Measurements from ENCODE around the gene AADACL3. TPM values are rescaled to one million over a fixed set of nuclear protein-coding genes. Genes with fewer than 3 reads are reported as not detected.

AADACL3 gene
- total RNA-seq, 1 donor from 2014 or later, result not detected

DNA sequence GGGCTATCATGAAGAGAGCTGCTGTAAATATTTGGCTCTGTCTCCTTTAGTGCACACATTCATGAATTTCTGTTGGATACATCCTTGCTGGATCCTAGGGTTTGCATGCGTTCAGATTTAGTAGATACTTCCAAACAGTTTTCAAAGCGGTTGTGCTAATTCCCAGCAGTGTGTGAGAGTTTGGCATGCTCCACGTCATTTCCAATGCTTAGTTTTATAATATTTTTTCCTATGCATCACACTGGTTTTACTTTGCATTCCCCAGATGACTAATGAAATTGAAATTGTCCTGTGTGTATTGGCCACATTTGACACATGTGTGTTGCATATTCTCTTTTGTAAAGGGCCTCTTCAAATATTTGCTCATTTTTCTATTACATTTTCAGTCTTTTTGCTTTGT lies 18.5 kb upstream of the AADACL3 start:
- H3K36me3 Mint-ChIP-seq, result no peaks in the 10 kb centered on the region
- no peaks in the 10 kb centered on the region for H3K4me1 Mint-ChIP-seq
- H3K4me3 ChIP-seq, result no peak overlapping the region
- no peak overlapping the region for H3K27ac ChIP-seq
- no peak for TF ChIP-seq EZH2 (IDR thresholded peaks at IDR 0.05)
- TF ChIP-seq, protein P1, sequence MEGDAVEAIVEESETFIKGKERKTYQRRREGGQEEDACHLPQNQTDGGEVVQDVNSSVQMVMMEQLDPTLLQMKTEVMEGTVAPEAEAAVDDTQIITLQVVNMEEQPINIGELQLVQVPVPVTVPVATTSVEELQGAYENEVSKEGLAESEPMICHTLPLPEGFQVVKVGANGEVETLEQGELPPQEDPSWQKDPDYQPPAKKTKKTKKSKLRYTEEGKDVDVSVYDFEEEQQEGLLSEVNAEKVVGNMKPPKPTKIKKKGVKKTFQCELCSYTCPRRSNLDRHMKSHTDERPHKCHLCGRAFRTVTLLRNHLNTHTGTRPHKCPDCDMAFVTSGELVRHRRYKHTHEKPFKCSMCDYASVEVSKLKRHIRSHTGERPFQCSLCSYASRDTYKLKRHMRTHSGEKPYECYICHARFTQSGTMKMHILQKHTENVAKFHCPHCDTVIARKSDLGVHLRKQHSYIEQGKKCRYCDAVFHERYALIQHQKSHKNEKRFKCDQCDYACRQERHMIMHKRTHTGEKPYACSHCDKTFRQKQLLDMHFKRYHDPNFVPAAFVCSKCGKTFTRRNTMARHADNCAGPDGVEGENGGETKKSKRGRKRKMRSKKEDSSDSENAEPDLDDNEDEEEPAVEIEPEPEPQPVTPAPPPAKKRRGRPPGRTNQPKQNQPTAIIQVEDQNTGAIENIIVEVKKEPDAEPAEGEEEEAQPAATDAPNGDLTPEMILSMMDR (IDR thresholded peaks at IDR 0.05), result no peak
- TF ChIP-seq EZH2phosphoT487 (IDR thresholded peaks at IDR 0.05), result no peak
- no peaks in the 10 kb centered on the region for H3K4me1 ChIP-seq
- peaks cover under 1% of the 10 kb centered on the region for H3K9me3 Mint-ChIP-seq
- H2AFZ ChIP-seq (replicated peaks), result no peak overlapping the region
- H3K79me2 ChIP-seq (ENCODE audit: low read depth), result no peaks in the 10 kb centered on the region
- no peak overlapping the region for H3K27ac Mint-ChIP-seq
- no peak overlapping the region for H3K9ac ChIP-seq
- no peaks in the 10 kb centered on the region for H3K36me3 ChIP-seq
- H3K9me3 ChIP-seq (ENCODE audit: low read depth), result no peaks in the 10 kb centered on the region
- H3K4me2 ChIP-seq, result no peak overlapping the region
- no peak for DNase-seq (ENCODE audit: low spot score)
- H3F3A ChIP-seq (ENCODE audit: low read depth), result no peaks in the 10 kb centered on the region
- H3K27me3 ChIP-seq, result no peaks in the 10 kb centered on the region
- H3K4me3 Mint-ChIP-seq, result no peak overlapping the region
- no peaks in the 10 kb centered on the region for H4K20me1 ChIP-seq (ENCODE audit: low read depth)
- H3K27me3 Mint-ChIP-seq (ENCODE audit: insufficient read depth, low read depth), result peaks cover 3% of the 10 kb centered on the region

GRCh38 chr1:12703821-12704451 lies 12.0 kb upstream of the AADACL3 start:
- Histone ChIP-seq H3K36me3 (no peaks in the 10 kb centered on the region), H3K79me2 (ENCODE audit: low read depth) (no peaks in the 10 kb centered on the region), H2AFZ (replicated peaks) (no peak overlapping the region), H3K9ac (no peak overlapping the region), H3K4me2 (no peak overlapping the region), H4K20me1 (ENCODE audit: low read depth) (no peaks in the 10 kb centered on the region), H3K27me3 (no peaks in the 10 kb centered on the region), H3K9me3 (ENCODE audit: low read depth) (no peaks in the 10 kb centered on the region), H3F3A (ENCODE audit: low read depth) (no peaks in the 10 kb centered on the region), H3K27ac (no peak overlapping the region), H3K4me3 (no peak overlapping the region), H3K4me1 (no peaks in the 10 kb centered on the region)
- TF ChIP-seq EZH2phosphoT487 (IDR thresholded peaks at IDR 0.05) (no peak), EZH2 (IDR thresholded peaks at IDR 0.05) (no peak)
- TF ChIP-seq, protein P1 (IDR thresholded peaks at IDR 0.05), result no peak
- Mint-ChIP-seq H3K9me3 (peaks cover 2% of the 10 kb centered on the region), H3K36me3 (no peaks in the 10 kb centered on the region), H3K4me1 (no peaks in the 10 kb centered on the region), H3K27me3 (ENCODE audit: insufficient read depth, low read depth) (peaks cover 3% of the 10 kb centered on the region), H3K4me3 (no peak overlapping the region), H3K27ac (no peak overlapping the region)
- DNase-seq (ENCODE audit: low spot score), result no peak

GRCh38 chr1:12706061-12706460 lies 9.8 kb upstream of the AADACL3 start:
- no peak overlapping the region for H3K4me2 ChIP-seq
- H3K9ac ChIP-seq, result no peak overlapping the region
- no peaks in the 10 kb centered on the region for H3F3A ChIP-seq (ENCODE audit: low read depth)
- H2AFZ ChIP-seq (replicated peaks), result no peak overlapping the region
- no peaks in the 10 kb centered on the region for H3K9me3 ChIP-seq (ENCODE audit: low read depth)
- no peak for DNase-seq (ENCODE audit: low spot score)
- no peak overlapping the region for H3K27ac ChIP-seq
- H3K27ac Mint-ChIP-seq, result no peak overlapping the region
- no peak overlapping the region for H3K4me3 Mint-ChIP-seq
- no peak overlapping the region for H3K4me3 ChIP-seq
- no peaks in the 10 kb centered on the region for H3K4me1 Mint-ChIP-seq
- H4K20me1 ChIP-seq (ENCODE audit: low read depth), result no peaks in the 10 kb centered on the region
- no peaks in the 10 kb centered on the region for H3K4me1 ChIP-seq
- H3K9me3 Mint-ChIP-seq, result peaks cover 2% of the 10 kb centered on the region
- TF ChIP-seq EZH2 (IDR thresholded peaks at IDR 0.05) (no peak), EZH2phosphoT487 (IDR thresholded peaks at IDR 0.05) (no peak)
- TF ChIP-seq, protein P1 (IDR thresholded peaks at IDR 0.05), result no peak
- H3K27me3 ChIP-seq, result no peaks in the 10 kb centered on the region
- no peaks in the 10 kb centered on the region for H3K36me3 Mint-ChIP-seq
- peaks cover 3% of the 10 kb centered on the region for H3K27me3 Mint-ChIP-seq (ENCODE audit: insufficient read depth, low read depth)
- H3K36me3 ChIP-seq, result no peaks in the 10 kb centered on the region
- H3K79me2 ChIP-seq (ENCODE audit: low read depth), result no peaks in the 10 kb centered on the region

Measured in neural progenitor cell (in vitro differentiated cells).